GM23248 (cell line): ENCODE results near the gene QPRT. TPM values are rescaled to one million over a fixed set of nuclear protein-coding genes. Genes with fewer than 3 reads are reported as not detected.
"Not testable (repeated sequence)": the region's sequence is repeated elsewhere in the genome, so short reads cannot be mapped to it uniquely, and the experiment has no call there.

ENCODE experiments used
- DNase-seq: peaks from one replicate; pipeline ENCODE4 v3.0.0-alpha.2; 2015
- H2AFZ ChIP-seq: fragments of 200-600 bp; sonication (generic); 2 replicates; pipeline ENCODE4 v1.6.1; 2016; ENCODE audit warnings: antibody characterized with exemption
- H3F3A ChIP-seq: fragments of 200-600 bp; sonication (generic); 2 replicates; pipeline ENCODE4 v1.6.1; 2016; ENCODE audit warnings: mild to moderate bottlenecking, antibody characterized with exemption, mixed run types; ENCODE audit not compliant: insufficient read depth
- H3K27ac ChIP-seq: fragments of 200-600 bp; sonication (generic); 2 replicates; pipeline ENCODE4 v1.5.1; 2016; ENCODE audit warnings: mild to moderate bottlenecking
- H3K27me3 ChIP-seq: fragments of 200-600 bp; sonication (generic); replicated peaks from 2 replicates; pipeline ENCODE4 v1.6.1; 2016; ENCODE audit warnings: mild to moderate bottlenecking; ENCODE audit not compliant: insufficient read depth
- H3K36me3 ChIP-seq: fragments of 200-600 bp; sonication (generic); 2 replicates; pipeline ENCODE4 v1.6.1; 2016; ENCODE audit warnings: low read depth, mild to moderate bottlenecking
- H3K4me1 ChIP-seq: fragments of 200-600 bp; sonication (generic); 2 replicates; pipeline ENCODE4 v1.6.1; 2016; ENCODE audit warnings: mild to moderate bottlenecking; ENCODE audit not compliant: insufficient read depth
- H3K4me2 ChIP-seq: fragments of 200-600 bp; sonication (generic); one replicate; pipeline ENCODE4 v1.6.1; 2016; ENCODE audit warnings: mild to moderate bottlenecking; ENCODE audit not compliant: unreplicated experiment
- H3K4me3 ChIP-seq: fragments of 200-600 bp; sonication (generic); 2 replicates; pipeline ENCODE4 v1.5.1; 2016; ENCODE audit warnings: mild to moderate bottlenecking
- H3K79me2 ChIP-seq: fragments of 200-600 bp; sonication (generic); 2 replicates; pipeline ENCODE4 v1.6.1; 2016; ENCODE audit warnings: mild to moderate bottlenecking; ENCODE audit not compliant: insufficient read depth
- H3K9ac ChIP-seq: fragments of 200-600 bp; sonication (generic); 2 replicates; pipeline ENCODE4 v1.6.1; 2016; ENCODE audit warnings: mild to moderate bottlenecking
- H3K9me2 ChIP-seq: fragments of 200-600 bp; sonication (generic); 2 replicates; pipeline ENCODE4 v1.6.1; 2016; ENCODE audit warnings: mixed run types, mild to moderate bottlenecking, moderate library complexity; ENCODE audit not compliant: insufficient read depth
- H3K9me3 ChIP-seq: fragments of 200-600 bp; sonication (generic); one replicate; pipeline ENCODE4 v1.6.1; 2017; ENCODE audit warnings: low read depth
- H4K20me1 ChIP-seq: fragments of 200-600 bp; sonication (generic); 2 replicates; pipeline ENCODE4 v1.6.0; 2016; ENCODE audit not compliant: insufficient read depth
- EZH2 ChIP-seq: fragments of 200-600 bp; sonication (generic); IDR thresholded peaks from 2 replicates; pipeline ENCODE4 v1.6.1; 2018; ENCODE audit warnings: antibody characterized with exemption, mild to moderate bottlenecking; ENCODE audit not compliant: insufficient read depth, poor library complexity, severe bottlenecking
- EZH2phosphoT487 ChIP-seq: fragments of 200-600 bp; sonication (generic); IDR thresholded peaks from 2 replicates; pipeline ENCODE4 v1.6.1; 2018; ENCODE audit warnings: antibody characterized with exemption, moderate library complexity, mild to moderate bottlenecking, low read depth; ENCODE audit not compliant: insufficient read depth
- WGBS, 2 experiments: methylation state at CpG; one replicate each; pipeline ENCODE4 v1.1.6; 2015 to 2017; ENCODE audit warnings: low lambda C conversion rate in 2 of 2, low coverage in 1 of 2; ENCODE audit errors: missing lambda C conversion rate in 2 of 2; 5-methylcytosine and 5-hydroxymethylcytosine counted together
- in situ Hi-C: fragments of 300-500 bp; cut with MboI; formaldehyde crosslinking; loops from 2 replicates; pipeline ENCODE4 v1.15.0; 2020
- polyA plus RNA-seq: library from polyadenylated mRNA; unstranded; fragments of >200 nt; fragmentation: Nextera tagmentation; extraction: Ambion mirVana; gene quantifications from 2 replicates; pipeline ENCODE4 v1.2.1, GENCODE V29; 2016
- total RNA-seq: library from RNA; depleted of rRNA; stranded (reverse); fragments of >200 nt; shearing (Covaris generic); gene quantifications from 2 replicates; pipeline ENCODE4 v1.2.3, GENCODE V29; 2014

The QPRT gene
- total and polyA plus RNA-seq, 2 experiments from 2014 or later, result 0.32 to 0.85 TPM

DNA sequence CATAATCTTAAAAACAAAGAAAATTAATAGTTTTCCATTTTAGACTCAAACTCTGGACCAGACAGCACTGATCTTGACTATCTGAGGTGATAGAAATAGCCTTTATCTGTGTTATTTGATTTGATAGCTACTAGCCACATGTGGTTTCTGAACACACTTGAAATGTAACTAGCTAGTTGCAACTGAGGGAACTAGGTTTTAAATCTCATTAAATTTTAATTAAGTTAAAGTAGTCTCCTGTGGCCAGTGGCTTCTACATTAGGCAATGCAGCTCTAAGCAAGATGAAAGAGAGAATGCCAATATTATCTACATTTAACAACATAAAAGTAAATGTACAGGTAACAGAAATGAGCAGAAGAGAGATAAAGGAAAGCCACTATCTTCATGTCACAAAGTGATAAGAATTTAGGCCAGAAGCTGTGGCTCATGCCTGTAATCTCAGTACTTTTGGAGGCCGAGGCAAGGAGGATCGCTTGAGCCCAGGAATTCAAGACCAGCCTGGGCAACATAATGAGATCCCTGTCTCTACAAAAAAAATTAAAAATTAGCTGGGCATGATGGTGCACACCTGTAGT is 27.1 kb upstream of the QPRT start:
- no peak for DNase-seq

DNA sequence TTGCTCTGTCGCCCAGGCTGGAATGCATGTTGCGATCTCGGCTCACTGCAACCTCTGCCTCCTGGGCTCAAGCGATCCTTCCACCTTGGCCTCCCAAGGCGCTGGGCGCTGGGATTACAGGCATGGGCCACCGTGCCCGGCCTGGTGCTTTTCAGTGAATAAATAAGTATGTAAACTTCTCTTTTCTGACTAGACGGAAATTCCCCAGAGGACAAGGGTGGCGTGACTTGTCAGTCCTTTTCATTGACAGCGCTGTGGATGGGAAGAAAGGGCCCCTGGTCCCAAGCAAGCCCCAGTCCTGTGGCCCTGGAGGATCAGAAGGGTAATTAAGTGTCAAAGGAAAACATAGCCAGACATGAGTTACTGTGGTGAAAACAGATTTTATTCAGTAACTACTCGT is 25.5 kb upstream of the QPRT start:
- in situ Hi-C loops, result no loop called here

More for the DNA sequence above, 27.1 kb upstream of the QPRT start:
- Histone ChIP-seq H3K27ac (no peak overlapping the region), H3F3A (no peaks in the 10 kb centered on the region), H3K9me2 (no peaks in the 10 kb centered on the region), H3K9ac (no peak overlapping the region), H4K20me1 (no peaks in the 10 kb centered on the region), H3K9me3 (no peaks in the 10 kb centered on the region), H3K4me3 (no peak overlapping the region), H3K27me3 (peaks cover 5% of the 10 kb centered on the region; the same call in 1 of the 2 replicates), H3K4me2 (no peak overlapping the region), H3K79me2 (no peaks in the 10 kb centered on the region), H3K36me3 (no peaks in the 10 kb centered on the region), H2AFZ (no peak overlapping the region), H3K4me1 (no peaks in the 10 kb centered on the region)
- TF ChIP-seq EZH2 (no peak), EZH2phosphoT487 (no peak)
- in situ Hi-C loops, result no loop called here
- 93 to 96% methylated on average over 2 of the region's 2 CpGs for WGBS, 2 experiments

DNA sequence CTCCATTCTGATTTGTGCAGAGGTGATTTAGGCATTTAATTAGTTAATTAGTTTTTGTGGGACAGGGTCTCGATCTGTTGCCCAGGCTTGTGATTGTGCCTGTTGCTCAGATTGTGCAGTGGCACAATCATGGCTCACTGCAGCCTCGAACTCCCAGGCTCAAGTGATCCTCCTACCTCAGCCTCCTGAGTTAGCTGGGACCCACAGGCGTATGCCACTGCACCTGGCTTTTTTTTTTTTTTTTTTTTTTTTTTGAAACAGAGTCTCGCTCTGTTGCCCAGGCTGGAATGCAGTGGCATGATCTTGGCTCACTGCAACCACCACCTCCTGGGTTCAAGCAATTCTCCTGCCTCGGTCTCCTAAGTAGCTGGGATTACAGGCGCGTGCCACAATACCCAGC is 25.1 kb upstream of the QPRT start:
- H4K20me1 ChIP-seq, H3K79me2 ChIP-seq, H3K27ac ChIP-seq, H3K4me2 ChIP-seq, H3K9me2 ChIP-seq, H3K4me1 ChIP-seq, H3K36me3 ChIP-seq, H3K9ac ChIP-seq, H2AFZ ChIP-seq, H3F3A ChIP-seq, DNase-seq, in situ Hi-C loops, H3K27me3 ChIP-seq, H3K4me3 ChIP-seq, H3K9me3 ChIP-seq: not testable (repeated sequence)
- WGBS, 2 experiments, result 58 to 62% methylated on average over 6 to 7 of the region's 7 CpGs

More for the DNA sequence above, 25.5 kb upstream of the QPRT start:
- Histone ChIP-seq H3K79me2 (no peaks in the 10 kb centered on the region), H3K4me3 (no peak overlapping the region), H2AFZ (no peak overlapping the region), H3K36me3 (no peaks in the 10 kb centered on the region), H3K9me2 (no peaks in the 10 kb centered on the region), H3K4me2 (no peak overlapping the region), H3K27me3 (peaks cover 5% of the 10 kb centered on the region; the same call in 1 of the 2 replicates), H3K9me3 (no peaks in the 10 kb centered on the region), H3K4me1 (no peaks in the 10 kb centered on the region), H4K20me1 (no peaks in the 10 kb centered on the region), H3K27ac (no peak overlapping the region), H3F3A (no peaks in the 10 kb centered on the region), H3K9ac (no peak overlapping the region)
- DNase-seq, result no peak
- TF ChIP-seq EZH2 (no peak), EZH2phosphoT487 (no peak)
- WGBS, 2 experiments, result 58 to 63% methylated on average over 12 of the region's 12 CpGs

DNA sequence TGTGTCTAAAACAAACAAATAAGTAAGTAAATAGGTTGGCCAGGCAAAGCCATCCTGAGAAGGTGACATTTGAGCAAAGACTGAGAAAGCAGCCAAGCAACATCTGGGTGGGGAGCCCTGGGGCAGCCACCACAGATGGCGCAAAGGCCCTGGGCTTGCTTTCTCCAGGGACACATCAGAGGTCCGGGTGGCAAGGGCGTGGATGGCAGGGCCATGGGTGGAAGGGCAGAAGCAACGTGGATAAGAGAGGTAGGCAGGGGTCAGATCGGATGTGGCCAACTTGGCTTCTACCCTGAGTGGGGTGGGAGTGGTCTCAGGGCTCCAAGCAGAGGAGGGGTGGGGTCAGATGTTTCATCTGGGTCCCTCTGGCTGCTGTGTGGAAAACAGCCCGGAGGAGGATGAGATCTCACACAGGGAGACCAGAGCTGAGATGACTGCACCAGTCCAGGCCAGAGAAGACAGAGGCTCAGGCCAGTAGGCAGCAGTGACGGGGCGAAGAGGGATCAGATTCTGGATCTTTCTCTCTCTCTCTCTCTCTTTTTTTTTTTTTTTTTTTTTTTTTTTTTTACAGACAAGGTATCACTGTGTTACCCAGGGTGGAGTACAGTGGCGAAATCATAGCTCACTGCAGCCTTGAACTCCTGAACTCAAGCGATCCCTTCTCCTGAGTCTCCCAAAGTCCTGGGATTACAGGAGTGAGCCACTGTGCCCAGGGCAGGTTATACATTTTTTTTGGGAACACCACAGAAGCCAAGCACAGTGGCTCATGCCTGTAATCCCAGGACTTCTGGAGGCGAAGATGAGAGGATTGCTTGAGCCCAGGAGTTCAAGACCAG is 22.1 kb upstream of the QPRT start:
- Histone ChIP-seq H3K9me2 (no peaks in the 10 kb centered on the region), H3F3A (no peaks in the 10 kb centered on the region), H3K4me1 (no peaks in the 10 kb centered on the region), H3K36me3 (no peaks in the 10 kb centered on the region), H3K9me3 (no peaks in the 10 kb centered on the region), H3K27me3 (peaks cover 5% of the 10 kb centered on the region; the same call in 1 of the 2 replicates), H3K4me2 (no peak overlapping the region), H4K20me1 (no peaks in the 10 kb centered on the region), H2AFZ (no peak overlapping the region), H3K4me3 (no peak overlapping the region), H3K27ac (no peak overlapping the region), H3K9ac (no peak overlapping the region), H3K79me2 (no peaks in the 10 kb centered on the region)
- 58 to 74% methylated on average over 7 to 11 of the region's 11 CpGs for WGBS, 2 experiments
- in situ Hi-C loops, result no loop called here
- DNase-seq, result no peak
- TF ChIP-seq EZH2phosphoT487, result no peak
- TF ChIP-seq EZH2, result no peak
